GM18870 (cell line): ENCODE measurements around the gene PKNOX2.

Source experiments
- ATAC-seq: cut with Tn5 transposase; IDR thresholded peaks from one replicate; pipeline ENCODE4 v1.9.1; 2021; ENCODE audit warnings: moderate library complexity; ENCODE audit not compliant: unreplicated experiment

PKNOX2 gene

DNA sequence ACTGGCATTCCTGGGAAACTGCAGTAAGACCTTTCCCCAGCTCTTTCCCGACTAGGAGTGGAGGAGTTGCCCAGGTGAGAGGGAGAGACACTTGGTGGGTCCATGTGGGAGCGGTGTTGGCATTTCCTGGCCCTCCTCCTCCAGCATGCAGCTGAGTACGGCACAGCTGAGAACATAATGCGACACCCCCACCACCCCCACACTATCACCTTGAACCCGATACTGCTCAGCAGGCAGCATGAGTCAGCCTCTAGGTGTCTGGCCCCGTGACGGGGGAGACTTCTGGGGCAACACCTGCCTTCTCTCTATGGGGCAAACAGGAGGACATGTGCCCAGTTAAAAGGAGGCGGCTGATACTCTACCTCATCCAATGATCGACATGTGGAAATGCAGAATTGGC, 64.4 kb downstream of the PKNOX2 start:
- no peak for ATAC-seq

DNA sequence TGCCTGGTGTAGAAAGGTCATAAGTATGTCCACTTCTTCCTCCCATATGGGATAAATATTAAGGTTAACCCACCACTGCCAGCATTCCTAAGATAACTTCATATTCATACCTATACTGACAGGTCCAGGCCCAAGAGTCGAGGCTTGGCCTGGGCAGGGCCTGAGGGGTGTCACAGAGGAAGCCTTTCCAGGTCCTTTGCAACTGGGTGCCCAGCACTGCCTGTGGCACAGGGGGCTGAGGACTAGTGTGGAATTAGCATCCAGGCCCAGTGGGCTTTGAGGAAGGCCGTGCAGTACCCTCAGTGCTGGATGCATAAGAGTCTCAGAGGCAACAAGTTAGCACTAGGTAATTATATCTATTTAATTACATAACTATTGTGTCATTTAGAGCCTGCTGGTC, 65.4 kb downstream of the PKNOX2 start:
- no peak for ATAC-seq

DNA sequence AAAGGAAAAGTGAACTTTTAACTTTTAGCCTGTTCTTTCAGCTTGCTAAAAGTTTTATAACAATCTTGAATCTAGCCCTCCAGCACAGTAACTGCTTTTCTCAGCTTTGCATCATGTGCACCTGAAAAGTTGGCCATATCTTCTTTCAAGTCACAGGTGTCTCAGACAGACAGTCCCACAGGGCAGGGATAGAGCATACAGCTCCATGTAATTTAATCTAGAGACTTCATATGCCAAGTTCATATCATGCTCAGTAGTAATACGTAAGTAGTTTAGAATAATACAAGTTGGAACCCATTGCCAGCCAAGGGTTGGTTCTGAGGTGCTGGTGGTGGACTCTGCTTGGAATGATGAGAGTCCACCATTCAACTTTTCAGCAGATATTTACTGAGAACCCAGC, 68.6 kb downstream of the PKNOX2 start:
- no peak for ATAC-seq

DNA sequence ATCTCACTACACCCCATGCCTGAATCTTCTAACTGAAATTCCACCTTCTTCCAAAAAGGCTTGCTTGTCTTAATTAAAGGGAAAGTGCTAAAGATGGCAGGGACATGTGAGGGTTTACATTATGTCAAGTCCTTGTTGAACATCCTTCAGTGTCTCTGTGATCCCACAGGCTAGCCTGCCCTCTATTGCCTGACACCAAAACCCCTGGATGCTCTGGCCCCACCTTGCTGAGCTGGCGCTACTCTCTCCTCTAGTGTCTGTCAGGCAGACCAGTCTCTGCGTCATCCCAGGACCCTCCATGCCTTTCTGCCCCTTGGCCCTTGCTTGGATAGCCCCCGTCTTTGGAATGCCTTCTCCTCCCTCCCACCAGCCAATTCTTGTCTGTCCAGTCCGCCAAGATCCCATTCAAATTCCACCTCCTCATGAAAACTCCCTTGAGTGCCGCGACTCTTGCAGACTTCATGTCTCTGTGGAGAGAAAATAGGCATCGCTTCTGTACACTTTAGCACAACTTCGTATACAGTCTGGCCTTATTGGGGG, 69.3 kb downstream of the PKNOX2 start:
- no peak for ATAC-seq

DNA sequence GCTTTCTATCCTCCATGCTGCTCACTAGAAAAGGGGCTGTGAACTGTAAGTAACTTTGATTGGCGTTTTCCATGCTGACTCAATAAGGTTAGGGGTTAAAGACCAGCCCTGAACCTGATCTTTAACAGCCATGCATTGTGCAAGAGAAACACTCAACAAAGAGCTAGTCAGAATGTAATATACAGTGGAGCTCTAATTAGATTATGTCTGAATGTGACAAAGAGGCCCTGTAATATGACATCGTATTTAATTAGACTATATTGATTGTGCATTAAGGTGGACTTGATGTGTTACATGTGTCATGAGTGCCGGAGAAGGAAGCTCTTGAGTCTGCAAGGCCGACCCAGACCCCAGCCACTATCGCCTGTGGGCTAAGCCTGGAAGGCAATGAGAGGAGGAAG, 70.5 kb downstream of the PKNOX2 start:
- ATAC-seq, result no peak

DNA sequence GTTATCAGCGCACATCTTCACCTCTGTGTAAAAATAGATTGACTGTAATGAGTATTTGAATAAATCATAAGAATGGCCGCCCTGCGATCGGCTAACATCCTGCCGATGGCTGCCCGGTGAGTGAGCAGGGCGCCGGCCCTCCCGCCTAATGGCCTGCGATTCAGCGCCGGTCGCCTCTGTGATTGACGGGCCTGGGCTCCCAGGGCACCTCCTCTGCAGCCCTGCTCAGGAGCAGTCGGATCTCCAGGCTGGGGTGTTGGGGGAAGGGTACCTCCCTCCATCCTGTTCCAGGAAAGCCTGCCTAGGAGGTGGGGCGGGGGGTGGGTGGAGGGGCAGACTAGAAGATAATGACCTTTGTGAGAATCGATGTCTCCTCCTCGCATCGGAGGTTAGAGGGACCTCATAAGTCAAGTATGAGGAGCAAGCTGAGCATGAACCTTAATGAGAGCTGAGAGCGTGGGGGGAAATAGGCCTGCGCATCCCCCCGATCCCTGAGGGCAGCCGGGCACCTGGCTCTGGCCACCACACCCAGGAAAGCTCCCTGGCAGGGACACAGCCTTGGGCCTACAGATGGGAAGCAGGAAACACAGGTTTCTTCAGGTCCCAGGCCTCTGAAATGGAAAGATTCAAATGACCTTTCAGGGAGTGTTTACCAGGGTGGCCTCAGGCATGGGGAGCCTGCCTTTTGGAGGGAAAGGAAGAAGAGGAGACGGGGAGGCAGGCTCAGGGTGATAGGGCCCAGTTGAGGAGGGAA, 71.7 kb downstream of the PKNOX2 start:
- no peak for ATAC-seq

DNA sequence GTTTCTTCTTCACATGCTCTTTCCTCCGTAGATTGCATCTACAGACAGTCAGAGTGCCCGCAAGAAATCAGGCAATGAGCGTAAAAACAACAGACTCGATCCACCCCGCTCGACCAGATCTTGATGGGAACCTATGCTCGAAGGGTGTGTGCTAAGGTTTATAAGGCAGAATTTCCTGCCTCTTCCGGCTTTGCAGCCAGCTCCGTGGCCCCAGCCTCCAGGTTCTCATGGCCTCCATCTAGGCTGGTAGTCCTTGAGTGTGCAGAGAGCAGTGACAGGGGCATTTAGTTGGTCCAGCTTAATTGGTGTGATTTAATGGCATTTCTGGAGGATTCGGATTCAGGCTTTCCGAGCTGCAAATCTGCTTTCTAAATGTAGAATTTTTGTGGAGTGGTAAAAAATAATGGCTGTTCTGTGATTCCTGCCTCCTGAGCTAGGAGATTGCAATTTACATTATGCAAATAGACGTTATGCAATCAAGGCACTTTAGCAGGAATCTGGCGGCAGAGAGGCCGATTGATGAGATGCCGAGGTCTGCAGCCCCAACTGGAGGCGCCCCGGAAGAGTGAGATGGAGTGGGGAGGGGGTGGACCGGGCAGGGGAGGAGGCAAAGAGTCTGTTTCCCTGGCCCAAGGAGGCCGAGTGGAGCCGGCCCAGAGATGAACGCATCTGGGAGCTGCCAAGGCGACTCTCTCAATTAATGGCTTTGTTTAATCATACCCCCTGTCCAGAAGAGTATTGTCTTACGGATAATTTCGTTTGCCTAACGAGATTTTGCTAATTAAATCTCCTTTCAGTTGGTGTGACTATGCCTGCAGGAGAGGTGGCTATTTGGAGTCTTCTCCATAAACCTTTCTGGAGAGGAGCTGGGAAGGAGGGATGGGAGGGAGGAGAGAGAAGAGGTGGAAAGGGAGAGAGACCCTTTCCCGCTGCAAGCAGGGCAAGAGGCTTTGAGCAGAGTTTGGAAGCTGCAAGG, 75.3 kb downstream of the PKNOX2 start:
- ATAC-seq, result no peak

DNA sequence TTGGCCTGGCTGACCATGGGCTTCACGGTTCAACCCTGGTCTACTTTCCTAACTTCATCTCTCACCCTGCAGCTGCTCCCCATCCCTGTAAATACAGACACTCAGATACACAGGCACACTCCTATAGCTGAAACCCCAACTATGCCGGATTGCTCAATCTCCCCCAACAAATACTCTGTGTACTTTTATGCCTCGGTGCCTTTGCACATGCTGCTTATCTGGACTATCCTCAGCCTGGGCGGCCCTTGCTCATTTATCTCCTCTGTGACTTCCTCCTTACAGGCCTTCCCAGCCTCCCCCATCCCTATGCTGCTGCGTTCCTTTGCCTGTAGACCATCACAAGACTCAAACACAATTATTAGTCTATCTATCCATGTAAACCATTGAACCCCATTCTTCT, 76.6 kb downstream of the PKNOX2 start:
- no peak for ATAC-seq

DNA sequence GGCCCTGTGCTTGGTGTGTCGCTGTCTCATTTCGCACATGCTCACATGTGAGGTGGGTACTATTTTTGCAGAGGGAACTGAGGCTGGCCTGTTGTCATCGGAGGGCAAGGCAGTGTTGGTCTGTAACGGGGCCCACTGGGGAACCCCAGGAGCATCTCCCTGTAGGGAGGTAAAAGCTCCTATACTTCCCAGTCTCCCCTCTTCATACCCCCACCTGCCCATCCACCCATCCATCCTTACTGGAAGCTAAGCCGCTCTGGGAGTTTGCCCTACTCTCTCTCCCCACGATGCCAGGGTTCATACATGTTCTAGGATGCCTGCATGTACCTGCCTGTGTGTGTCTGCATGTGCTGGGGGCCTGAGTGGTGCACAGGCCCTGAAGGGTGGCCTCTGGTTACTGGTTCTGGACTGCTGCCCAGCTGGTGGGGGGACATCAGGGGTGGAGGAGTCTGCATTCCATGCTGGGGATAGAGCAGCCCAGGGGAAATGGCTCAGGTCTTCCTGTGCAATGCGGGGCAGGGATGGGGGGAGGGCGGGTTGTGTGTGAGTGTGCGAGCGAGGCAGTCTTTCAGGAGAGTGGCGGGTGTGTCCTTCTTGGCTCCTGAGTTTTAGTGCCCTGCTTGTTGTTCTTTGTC, 77.7 kb downstream of the PKNOX2 start:
- ATAC-seq, result no peak

DNA sequence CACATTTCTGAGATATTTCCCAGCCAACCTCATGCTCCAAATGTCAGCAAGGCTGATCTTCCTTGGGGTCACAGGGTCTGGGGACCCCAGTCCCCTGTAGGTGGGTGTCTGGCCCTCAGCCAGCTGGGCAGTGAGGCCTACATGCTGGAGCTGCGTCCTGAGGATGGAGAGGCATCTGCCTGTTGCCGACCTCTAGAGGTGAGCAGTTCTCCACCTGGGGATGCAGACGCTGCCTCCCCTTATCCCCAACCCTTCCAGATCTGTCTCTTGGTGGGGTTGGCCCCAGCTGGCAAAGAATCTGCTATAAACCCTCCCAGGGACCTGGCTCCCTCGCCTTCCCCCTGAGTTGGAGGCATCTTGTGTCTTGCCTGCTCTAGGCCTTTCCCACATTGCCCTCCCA, 79.6 kb downstream of the PKNOX2 start:
- ATAC-seq, result no peak

DNA sequence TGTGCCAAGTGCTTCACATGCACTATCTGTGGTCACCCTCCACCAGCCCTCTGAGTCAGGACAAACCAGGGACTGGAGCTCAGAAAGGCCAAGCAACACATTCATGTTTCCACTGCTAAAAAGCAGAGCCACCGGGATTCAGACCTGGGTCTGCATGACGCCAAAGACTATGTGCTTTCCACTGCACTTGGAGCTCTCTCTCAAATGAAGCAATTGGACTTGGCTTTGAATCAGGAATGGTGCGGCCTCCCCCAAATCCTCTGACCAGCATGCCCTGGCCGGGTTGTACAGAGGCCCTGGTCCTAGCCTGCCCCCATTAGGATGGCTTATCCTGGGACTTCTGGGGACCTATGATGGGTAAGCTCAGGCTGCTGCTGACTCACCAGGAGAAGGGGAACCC, 80.7 kb downstream of the PKNOX2 start:
- ATAC-seq, result no peak

DNA sequence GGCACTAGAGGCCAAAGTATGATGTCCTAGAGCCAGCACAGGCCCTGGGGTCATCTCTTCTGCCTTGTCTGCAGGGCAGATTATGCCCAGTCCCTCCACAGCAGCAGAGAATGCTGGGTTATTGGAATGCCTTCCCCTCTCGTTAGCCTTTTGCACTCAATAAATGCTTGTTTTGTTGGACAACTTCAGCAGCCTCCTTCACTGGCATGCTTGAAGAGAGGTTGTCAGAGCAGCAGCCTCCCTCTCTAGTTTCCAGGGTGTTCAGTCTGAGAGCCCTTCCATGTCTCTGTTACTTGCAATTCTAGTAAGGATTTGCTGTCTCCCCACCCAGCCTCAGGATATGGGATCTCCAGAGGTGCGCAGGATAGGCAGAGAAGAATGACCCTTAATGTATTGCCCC, 82.9 kb downstream of the PKNOX2 start:
- ATAC-seq, result no peak

DNA sequence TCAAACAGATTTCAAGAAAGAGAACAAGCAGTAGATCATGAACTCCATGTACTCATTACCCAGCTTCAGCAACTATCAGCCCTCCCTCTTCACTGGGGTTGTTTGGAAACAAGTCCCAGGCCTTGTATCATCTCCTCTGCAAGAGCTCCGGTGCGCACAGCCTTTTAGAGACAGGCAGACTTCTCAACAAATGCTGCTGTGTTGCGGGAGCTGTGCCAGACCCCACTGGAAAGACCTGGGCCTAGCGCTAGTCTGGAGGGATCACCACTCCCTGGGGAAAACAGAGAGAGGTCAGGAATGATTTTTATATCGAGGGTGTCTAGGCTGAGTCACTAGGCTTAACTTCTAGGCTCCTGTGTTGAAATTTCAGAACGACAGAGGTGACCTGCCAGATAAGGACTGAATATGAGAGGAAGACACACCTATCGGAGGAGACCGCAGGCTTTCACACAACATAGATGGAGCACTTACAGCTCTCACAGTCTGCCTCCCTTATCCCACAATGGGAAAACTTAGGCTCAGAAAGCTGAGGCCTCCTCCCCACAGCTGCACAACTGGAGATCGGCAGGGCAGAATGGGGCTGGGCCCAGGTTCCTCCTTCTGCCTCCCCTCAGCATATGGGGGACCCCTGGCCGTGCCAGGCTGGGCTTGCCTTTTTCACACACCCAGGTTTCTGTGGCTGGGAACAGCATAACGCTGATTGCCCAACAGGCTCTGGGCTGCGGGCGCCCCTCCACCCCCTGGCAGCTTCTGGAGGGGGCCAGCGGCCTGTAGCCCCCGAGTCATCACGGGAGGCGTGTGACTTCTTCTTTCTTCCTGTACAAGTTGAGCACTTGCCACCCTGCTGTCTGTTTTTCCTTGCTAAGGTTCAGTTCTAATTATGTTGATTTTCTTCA, 86.0 kb downstream of the PKNOX2 start:
- no peak for ATAC-seq

DNA sequence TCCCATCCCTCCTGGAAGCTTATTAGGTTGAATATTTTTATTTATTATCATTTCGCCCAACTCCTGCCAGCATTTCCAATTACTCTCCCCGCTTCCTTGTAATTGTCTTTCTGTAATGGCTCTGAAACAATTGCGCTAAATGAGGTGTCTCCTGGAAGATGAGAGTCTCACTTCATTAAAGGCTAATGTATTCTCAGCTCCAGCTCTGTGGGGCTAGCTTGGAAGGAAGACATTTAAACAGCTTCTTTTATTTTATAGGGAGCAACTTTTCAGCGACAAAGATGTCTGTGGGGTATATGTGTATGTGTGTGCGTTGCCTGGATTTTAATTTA, 86.6 kb downstream of the PKNOX2 start:
- ATAC-seq, result no peak

DNA sequence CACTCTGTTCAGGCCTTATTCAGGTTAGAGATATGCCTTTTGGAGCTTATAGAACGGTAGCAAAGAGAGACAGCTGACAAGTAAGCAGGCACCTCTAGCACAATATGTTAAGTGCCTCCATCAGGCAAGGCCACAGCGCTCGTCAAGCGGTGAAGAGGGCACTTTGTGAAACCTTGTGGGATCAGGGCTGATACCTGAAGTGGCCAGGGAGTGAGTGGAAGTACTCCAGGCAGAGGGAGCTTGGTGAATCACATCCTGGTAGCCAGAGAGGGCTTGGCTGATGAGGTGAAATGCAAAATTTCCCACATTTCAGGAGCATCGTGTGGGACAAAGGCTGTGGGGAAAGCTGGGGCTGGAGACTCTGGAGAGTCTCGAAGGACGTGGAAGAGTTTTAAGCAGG, 87.4 kb downstream of the PKNOX2 start:
- no peak for ATAC-seq

DNA sequence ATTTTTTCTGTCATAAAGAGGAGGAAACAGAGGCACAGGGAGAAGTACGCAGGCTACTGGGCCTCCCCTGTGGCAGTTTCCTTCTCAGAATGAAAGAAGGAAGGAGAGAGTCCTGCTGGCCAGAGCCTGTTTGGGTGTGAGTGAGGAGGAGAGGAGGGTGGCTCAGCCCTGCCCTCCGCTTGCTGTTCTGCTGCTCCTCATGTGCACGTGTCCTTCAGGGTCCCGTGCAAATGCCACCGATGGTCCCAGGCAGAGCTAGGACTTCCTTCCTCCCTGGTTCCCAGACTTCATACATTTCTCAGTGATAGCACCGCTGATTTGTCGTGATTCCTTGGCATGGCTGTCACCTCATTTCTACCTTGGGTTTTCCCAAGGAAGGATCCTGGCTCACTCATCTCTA, 88.7 kb downstream of the PKNOX2 start:
- no peak for ATAC-seq

DNA sequence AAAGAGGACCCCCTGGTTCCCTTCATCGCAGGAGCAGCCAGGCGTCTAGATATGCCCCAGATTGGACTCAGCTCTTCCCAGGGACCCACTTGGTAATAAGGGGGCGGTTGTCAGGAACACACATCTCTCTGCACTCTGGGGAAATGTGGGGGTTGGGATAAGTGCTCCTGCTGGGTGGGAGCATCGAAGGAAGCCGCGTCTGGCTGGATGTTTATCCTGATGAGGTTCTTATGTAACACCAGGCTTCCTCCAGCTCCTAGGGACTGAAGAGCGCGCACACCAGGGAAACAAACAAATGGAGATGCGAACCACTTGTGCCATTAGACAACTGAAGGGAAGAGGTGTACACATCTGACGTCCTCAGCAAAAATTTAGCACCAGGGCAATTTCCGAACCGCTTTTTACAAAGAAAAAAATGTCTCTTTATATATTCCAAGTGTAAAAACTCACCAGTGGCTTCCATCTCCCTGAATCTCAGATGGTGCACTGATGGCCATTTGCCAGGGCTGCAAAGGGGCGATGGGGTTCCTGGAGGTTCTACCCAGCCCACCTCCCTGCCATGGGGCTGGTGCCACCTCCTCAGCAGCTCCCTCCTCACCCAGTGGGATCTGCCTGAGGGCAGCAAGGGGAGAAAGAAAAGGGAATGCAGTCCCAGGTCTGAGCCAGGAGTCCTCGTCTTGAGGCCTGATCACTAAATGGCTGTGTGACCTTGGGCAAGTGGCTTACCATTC, 89.4 kb downstream of the PKNOX2 start:
- ATAC-seq, result no peak

DNA sequence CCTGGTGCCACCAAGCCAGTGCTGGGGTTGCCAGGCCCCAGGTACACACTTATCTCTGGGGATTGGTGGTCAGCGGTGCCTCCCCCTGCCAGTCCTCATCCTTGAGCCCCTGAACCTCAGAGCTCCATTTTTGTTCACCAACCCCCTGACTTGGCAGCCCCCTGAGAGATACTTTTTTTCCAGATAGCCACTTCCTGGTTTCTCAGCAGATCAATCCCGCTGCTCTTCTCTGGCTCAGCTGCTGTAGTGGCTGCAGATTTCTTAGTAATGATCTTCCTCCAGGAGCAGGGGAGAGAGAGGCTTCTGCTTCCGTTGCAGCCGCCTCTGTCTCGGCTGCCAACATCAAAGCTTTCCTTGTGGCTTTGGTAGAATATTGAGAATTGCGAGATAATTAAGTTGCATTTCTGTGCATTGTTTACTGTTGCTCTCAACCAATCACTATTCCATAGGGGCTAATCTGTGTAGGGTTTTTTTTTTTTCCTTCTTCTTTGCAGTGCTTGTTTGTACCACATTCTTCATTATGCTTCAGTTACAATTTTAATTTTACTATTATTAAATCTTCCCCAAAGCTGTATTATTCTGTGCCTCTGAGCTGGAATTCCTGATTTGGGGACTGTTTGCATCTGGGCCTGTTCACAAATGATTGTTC, 92.1 kb downstream of the PKNOX2 start:
- no peak for ATAC-seq

DNA sequence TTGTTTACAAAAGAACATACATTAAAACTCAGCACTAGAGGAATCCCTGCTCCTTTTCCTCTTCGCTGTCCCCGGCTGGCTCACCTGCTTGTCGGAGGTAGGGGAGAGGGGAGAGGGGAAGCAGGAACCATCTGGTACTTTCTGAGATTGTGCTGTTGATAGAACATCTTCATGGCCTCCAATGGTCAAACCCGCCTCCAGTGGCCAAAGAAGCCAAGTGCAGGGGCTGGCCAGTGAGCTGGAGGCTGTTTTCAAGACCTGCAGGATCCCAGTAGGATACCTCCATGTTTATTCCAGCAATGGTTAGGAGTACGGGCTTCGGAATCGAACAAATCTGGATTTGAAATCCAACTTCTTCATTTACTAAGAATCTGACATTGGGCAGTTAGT, 92.6 kb downstream of the PKNOX2 start:
- no peak for ATAC-seq
